NCI-H2081 (cell line): ENCODE measurements around the gene TOMM20L.
"Not testable (repeated sequence)": the region's sequence is repeated elsewhere in the genome, so short reads cannot be mapped to it uniquely, and the experiment has no call there.

Source experiments
- DNase-seq, 2 experiments: peaks; one replicate each; lab custom pipeline; 2025; lab: John Stamatoyannopoulos, UW

The TOMM20L gene

DNA sequence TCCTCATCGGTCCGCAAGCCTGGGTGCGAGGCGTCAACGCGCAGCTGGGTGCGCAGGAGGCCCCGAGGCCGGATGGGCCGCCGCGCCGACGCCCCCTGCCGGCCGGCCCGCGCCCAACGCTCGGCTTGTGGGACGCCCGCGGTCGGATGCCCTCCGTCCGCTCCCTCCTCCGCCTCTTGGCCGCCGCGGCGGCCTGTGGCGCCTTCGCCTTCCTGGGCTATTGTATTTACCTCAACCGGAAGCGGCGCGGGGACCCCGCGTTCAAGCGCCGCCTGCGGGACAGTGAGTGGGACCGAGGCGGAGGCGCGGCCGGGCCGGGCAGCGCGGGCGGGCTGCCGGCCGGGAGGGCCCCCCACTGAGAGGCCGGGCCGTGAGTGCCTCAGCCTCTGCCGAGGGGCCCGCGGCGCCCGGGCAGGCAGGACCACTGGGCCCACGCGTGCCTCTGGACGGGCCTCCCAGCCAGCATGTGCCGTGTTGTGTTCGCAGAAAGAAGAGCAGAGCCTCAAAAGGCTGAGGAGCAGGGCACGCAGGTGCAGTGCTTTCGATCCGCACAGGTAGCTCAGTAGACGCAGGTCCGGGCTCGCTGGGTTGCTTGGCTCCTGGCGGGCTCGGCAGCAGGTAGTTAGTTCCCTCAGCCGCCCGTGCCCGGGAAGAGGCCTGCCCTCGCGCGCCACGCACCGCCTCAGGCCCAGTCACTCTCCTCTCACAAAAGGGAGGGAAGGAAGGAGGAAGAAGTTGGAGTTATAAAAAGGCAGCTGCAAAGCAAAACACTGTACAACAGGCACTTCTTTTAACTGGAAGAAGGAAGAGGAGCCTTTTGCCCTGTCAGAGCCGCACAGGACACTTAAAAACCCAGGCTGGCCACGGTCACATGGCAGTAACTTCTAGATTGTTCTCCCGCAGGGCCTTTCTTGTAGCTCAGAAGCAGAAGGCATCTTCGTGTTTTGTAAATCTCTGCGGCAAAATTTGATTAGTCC, at the start of gene TOMM20L:
TSS of gene TOMM20L (plus strand) at position 119 of the 977 bp plus-strand sequence. CDS start at position 147, 28 bp downstream.
- DNase-seq = peak; percentile 58 to 74

DNA sequence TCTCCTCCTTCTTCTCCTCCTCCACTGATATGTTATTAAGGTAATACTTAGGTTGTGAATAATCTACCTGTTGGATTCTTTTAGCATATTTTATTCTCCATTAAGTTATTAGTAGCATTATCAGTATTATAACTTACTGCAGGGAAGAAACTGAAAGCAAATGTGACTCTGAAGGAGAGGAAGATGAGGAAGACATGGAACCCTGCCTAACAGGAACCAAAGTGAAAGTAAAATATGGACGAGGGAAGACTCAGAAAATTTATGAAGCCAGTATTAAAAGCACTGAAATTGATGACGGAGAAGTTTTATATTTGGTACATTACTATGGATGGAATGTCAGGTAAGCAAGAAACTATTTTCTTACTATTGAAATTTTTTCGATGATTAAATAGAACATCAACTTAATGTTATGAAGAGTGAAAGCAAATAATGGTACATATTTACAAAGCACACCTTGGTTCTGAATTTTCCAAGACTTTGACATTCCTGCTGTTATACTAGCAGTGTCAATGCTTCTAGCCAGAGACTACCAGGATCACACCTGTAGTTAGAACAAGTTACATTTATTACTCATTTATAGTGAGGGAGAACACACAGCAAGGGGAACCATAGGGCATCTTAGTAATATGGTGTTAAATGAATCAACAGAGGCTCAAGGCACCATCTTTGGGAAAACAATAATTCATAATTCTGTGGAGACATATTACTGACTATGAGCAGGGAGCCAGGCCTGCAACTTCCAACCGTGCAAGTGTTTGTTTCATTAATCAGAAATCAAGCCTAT, 42.0 kb upstream of the TOMM20L start:
- no peak for DNase-seq

GRCh38 chr14:58354808-58355207, 40.9 kb upstream of the TOMM20L start:
- DNase-seq = no peak

DNA sequence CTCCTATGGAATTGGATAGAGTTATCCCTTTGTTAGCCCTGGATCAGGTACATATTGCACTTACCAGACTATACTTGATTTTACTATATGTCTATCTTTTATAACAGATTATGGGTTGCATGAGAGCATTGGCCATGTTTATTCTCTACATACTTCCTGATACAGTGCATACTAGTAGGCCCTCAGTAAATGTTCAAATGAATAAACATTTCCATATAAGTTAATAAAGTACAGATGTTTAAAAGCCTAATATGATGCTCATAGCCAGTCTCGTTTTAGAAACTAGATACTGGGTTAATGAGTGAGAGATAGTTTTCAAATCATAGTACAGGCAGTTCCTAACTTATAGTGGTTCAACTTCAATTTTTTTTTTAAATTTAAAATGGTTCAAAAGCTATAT, 39.5 kb upstream of the TOMM20L start:
- no peak for DNase-seq

GRCh38 chr14:58362272-58362671, 33.5 kb upstream of the TOMM20L start:
- DNase-seq = not testable (repeated sequence)

GRCh38 chr14:58362798-58363412, 32.8 kb upstream of the TOMM20L start:
- peak; percentile 7 to 46 for DNase-seq

DNA sequence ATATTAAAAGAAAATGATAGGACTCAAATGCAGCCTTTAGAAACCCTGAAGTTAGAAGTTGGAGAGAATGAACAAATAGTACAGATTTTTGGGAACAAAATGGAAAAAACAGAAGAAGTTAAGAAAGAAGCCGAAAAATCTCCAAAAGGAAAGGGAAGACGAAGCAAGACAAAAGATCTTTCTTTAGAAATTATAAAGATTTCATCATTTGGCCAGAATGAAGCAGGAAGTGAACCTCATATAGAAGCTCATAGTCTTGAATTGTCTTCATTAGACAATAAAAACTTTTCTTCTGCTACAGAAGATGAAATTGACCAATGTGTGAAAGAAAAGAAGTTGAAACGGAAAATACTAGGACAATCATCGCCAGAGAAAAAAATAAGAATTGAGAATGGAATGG, 31.4 kb upstream of the TOMM20L start:
- no peak for DNase-seq

DNA sequence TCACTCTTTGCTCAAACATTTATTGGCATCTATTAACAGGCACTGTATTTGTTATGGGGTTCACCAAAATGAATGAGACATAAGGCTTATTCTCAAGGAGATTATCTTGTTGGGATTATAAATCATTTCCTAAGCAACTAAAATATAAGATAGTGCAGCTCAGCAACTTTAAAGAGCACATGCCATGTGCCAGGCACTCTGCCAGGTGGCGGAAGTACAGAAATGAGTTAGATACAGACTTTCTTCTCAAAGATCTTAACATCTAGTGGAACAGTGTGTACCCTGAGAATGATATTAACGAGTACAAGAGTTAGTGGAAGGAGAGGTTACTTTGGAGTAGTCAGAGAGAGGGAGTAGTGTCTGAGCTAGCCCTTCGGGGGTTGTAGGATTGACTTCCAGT, 28.4 kb upstream of the TOMM20L start:
- DNase-seq = no peak

GRCh38 chr14:58368956-58369355, 26.8 kb upstream of the TOMM20L start:
- no peak for DNase-seq

GRCh38 chr14:58376791-58377190, 18.9 kb upstream of the TOMM20L start:
- DNase-seq = no peak

DNA sequence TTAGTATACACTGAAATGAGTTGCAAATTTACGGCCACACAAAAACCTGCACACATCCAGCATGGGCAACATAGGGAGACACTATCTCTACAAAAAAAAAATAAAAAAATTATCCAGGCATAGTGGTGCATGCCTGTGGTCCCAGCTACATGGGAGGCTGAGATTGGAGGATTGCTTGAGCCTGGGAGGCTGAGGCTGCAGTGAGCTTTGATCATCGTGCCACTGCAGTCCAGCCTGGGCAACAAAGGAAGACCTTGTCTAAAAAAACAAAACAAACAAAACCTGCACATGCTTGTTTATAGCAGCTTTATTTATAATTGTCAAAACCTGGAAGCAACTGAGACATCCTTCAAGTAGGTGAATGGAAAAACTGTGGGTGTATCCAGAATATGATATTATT, 4.9 kb upstream of the TOMM20L start:
- DNase-seq = no peak

DNA sequence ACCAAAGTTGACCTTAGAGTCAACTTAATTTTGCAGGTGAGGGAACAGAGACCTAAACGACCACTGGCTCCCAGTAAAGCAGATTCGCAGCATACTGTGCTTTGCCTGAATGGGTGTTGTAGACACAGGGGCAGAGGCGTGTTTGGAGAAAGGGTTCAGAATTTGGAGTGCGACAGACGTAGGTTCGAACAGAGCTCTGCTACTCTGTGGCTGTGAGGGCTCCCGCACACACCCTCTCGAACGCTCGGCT, 243 bp upstream of the TOMM20L start:
- no peak for DNase-seq

DNA sequence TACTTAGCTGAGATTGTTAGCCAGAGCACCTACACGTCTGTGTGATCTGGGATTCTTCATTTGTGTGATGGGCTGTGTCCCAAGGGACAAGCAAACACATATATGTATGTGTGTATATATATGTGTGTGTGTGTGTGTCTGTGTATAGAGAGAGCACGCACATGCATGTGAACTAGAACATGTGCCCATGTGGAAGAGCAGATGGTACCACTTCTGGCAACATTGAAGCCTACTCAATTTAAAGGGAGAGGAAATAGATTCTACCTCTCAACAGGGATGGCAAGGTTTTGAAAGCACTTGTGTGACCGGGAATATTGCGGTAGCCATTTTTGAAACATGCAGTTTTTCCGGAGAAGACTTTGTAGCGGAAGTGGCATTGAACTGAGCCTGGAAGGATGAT, 1.4 kb downstream of the TOMM20L start:
- no peak for DNase-seq

GRCh38 chr14:58398495-58398894, 2.8 kb downstream of the TOMM20L start:
- no peak for DNase-seq

- DNase-seq = no peak
Measured at GRCh38 chr14:58398895-58399294, 3.2 kb downstream of the TOMM20L start.

GRCh38 chr14:58401587-58401986, 5.9 kb downstream of the TOMM20L start:
- peak in 1 of 2 experiments; percentile 6 for DNase-seq

- DNase-seq = no peak
Measured at GRCh38 chr14:58408681-58409215, 13.0 kb downstream of the TOMM20L start.

GRCh38 chr14:58414845-58415244, 19.1 kb downstream of the TOMM20L start:
- DNase-seq = peak in 1 of 2 experiments; percentile 12

GRCh38 chr14:58415636-58416547, 20.2 kb downstream of the TOMM20L start:
- no peak for DNase-seq

DNA sequence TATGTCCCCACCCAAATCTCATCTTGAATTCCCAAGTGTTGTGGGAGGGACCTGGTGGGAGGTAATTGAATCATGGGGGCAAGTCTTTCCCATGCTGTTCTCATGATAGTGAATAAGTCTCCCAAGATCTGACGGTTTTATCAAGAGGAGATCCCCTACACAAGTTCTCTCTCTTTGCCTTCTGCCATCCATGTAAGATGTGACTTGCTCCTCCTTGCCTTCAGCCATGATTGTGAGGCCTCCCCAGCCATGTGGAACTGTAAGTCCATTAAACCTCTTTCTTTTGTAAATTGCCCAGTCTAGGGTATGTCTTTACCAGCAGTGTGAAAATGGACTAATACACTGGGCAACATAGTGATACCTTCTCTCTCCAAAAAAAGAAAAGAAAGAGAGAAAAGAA, 21.2 kb downstream of the TOMM20L start:
- not testable (repeated sequence) for DNase-seq

DNA sequence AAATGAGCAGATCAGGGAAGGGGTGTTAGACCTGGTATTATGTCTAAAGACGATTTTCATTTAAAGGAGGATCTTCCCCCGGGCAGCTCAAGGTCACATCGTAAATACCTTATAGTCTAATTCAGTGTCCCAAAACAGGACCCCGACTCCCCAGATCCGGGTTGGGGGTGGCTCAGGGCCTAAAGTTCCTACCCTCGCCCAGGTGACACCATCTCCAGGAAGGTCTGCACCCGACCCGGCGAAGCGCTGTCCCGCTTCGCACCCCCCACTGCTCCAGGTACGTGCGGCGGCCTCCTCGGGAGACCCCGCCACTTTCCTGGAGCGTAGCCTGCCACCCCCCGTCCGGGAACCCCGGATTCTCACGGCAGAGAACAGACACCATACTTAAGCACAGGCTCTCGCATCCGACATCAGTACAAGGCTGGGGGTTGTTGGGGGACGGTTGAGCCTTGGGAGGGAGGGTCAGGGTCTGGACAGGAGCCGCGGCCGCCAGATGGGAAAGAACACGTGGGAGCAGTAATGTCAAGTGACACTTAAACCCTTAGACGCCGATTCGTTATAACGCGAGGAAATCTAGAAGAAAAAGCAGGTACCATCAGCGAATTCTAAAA, 31.0 kb downstream of the TOMM20L start:
- DNase-seq = peak; percentile 51 to 77
